Measurements from ENCODE around the gene CAPN2.

Gene CAPN2

GRCh38 chr1:223712194-223712849 lies at the start of gene CAPN2:
Gene CAPN2, plus strand, starts transcription at chr1:223712539. Its CDS starts 102 bp downstream, at chr1:223712641.
- peak; percentile 60 to 65 for DNase-seq (ENCODE audit: low read depth in 2 of 2)

GRCh38 chr1:223662943-223663342 lies 49.4 kb upstream of the CAPN2 start:
- DNase-seq (ENCODE audit: low read depth in 2 of 2): no peak

- DNase-seq (ENCODE audit: low read depth in 2 of 2): no peak
Measured at GRCh38 chr1:223664106-223664505, 48.2 kb upstream of the CAPN2 start.

GRCh38 chr1:223665592-223666312 lies 46.6 kb upstream of the CAPN2 start, which contains the start of gene CAPN8:
Gene CAPN8, minus strand, starts transcription at chr1:223665701. Its CDS starts 55 bp downstream, at chr1:223665646.
- no peak for DNase-seq (ENCODE audit: low read depth in 2 of 2)

- no peak for DNase-seq (ENCODE audit: low read depth in 2 of 2)
Measured at GRCh38 chr1:223667484-223668182, 44.7 kb upstream of the CAPN2 start.

- DNase-seq (ENCODE audit: low read depth in 2 of 2): no peak
Measured at GRCh38 chr1:223669003-223669795, 43.1 kb upstream of the CAPN2 start.

- peak in 1 of 2 experiments; percentile 4 for DNase-seq (ENCODE audit: low read depth in 2 of 2)
Measured at GRCh38 chr1:223670458-223671159, 41.7 kb upstream of the CAPN2 start.

GRCh38 chr1:223674119-223674890 lies 38.0 kb upstream of the CAPN2 start:
- no peak for DNase-seq (ENCODE audit: low read depth in 2 of 2)

- DNase-seq (ENCODE audit: low read depth in 2 of 2): no peak
Measured at GRCh38 chr1:223678841-223679240, 33.5 kb upstream of the CAPN2 start.

GRCh38 chr1:223680188-223680587 lies 32.2 kb upstream of the CAPN2 start:
- DNase-seq (ENCODE audit: low read depth in 2 of 2): no peak

- DNase-seq (ENCODE audit: low read depth in 2 of 2): no peak
Measured at GRCh38 chr1:223682502-223682901, 29.8 kb upstream of the CAPN2 start.

- no peak for DNase-seq (ENCODE audit: low read depth in 2 of 2)
Measured at GRCh38 chr1:223683586-223684487, 28.5 kb upstream of the CAPN2 start.

GRCh38 chr1:223684488-223684792 lies 27.9 kb upstream of the CAPN2 start:
- no peak for DNase-seq (ENCODE audit: low read depth in 2 of 2)

- no peak for DNase-seq (ENCODE audit: low read depth in 2 of 2)
Measured at GRCh38 chr1:223691121-223691520, 21.2 kb upstream of the CAPN2 start.

GRCh38 chr1:223695014-223695548 lies 17.3 kb upstream of the CAPN2 start:
- DNase-seq (ENCODE audit: low read depth in 2 of 2): no peak

- no peak for DNase-seq (ENCODE audit: low read depth in 2 of 2)
Measured at GRCh38 chr1:223695941-223696340, 16.4 kb upstream of the CAPN2 start.

GRCh38 chr1:223700388-223700918 lies 11.9 kb upstream of the CAPN2 start:
- no peak for DNase-seq (ENCODE audit: low read depth in 2 of 2)

GRCh38 chr1:223700942-223701637 lies 11.2 kb upstream of the CAPN2 start:
- peak; percentile 97 for DNase-seq (ENCODE audit: low read depth in 2 of 2)

Measured in fibroblast of skin of left quadriceps (primary cell).